Smooth muscle cell (in vitro differentiated cells): Measurements from ENCODE around the gene DHRSX. TPM values are rescaled to one million over a fixed set of nuclear protein-coding genes. Genes with fewer than 3 reads are reported as not detected.

Experiments used
- DNase-seq: peaks from one replicate; lab custom pipeline; 2025; ENCODE audit not compliant: unreplicated experiment; lab: John Stamatoyannopoulos, UW
- H2AFZ ChIP-seq: fragments of 200-600 bp; sonication (generic); 2 replicates; pipeline ENCODE4 v1.6.0; 2016; ENCODE audit warnings: antibody characterized with exemption, low read depth, mild to moderate bottlenecking
- H3F3A ChIP-seq: fragments of 200-600 bp; sonication (generic); 2 replicates; pipeline ENCODE4 v1.6.0; 2017; ENCODE audit warnings: antibody characterized with exemption, low read depth
- H3K27ac ChIP-seq: fragments of 200-600 bp; sonication (generic); 2 replicates; pipeline ENCODE4 v1.5.1; 2016; ENCODE audit warnings: low read depth, mild to moderate bottlenecking
- H3K27me3 ChIP-seq: fragments of 200-600 bp; sonication (generic); 2 replicates; pipeline ENCODE4 v1.6.1; 2016; ENCODE audit warnings: low read depth, mild to moderate bottlenecking
- H3K36me3 ChIP-seq: fragments of 200-600 bp; sonication (generic); 2 replicates; pipeline ENCODE4 v1.5.1; 2016; ENCODE audit warnings: low read depth
- H3K4me1 ChIP-seq: fragments of 200-600 bp; sonication (generic); 2 replicates; pipeline ENCODE4 v1.5.1; 2016; ENCODE audit warnings: low read depth
- H3K4me2 ChIP-seq: fragments of 200-600 bp; sonication (generic); 2 replicates; pipeline ENCODE4 v1.6.0; 2016; ENCODE audit warnings: mild to moderate bottlenecking
- H3K4me3 ChIP-seq: fragments of 200-600 bp; sonication (generic); 2 replicates; pipeline ENCODE4 v1.5.1; 2016; ENCODE audit warnings: mild to moderate bottlenecking
- H3K79me2 ChIP-seq: fragments of 200-600 bp; sonication (generic); 2 replicates; pipeline ENCODE4 v1.6.0; 2016; ENCODE audit warnings: low read depth, mild to moderate bottlenecking
- H3K9ac ChIP-seq: fragments of 200-600 bp; sonication (generic); 2 replicates; pipeline ENCODE4 v1.6.0; 2016; ENCODE audit warnings: low read depth
- H3K9me3 ChIP-seq: fragments of 200-600 bp; sonication (generic); replicated peaks from 2 replicates; pipeline ENCODE4 v1.5.1; 2016; ENCODE audit warnings: low read depth
- H4K20me1 ChIP-seq: fragments of 200-600 bp; sonication (generic); 2 replicates; pipeline ENCODE4 v1.6.0; 2016; ENCODE audit warnings: low read depth
- CTCF ChIP-seq: fragments of 200-600 bp; sonication (generic); IDR thresholded peaks from 2 replicates; pipeline ENCODE4 v1.5.1; 2017; ENCODE audit warnings: borderline replicate concordance, mild to moderate bottlenecking, antibody characterized with exemption; ENCODE audit not compliant: insufficient read depth, poor library complexity, severe bottlenecking
- WGBS: methylation state at CpG from one replicate; pipeline ENCODE4 v1.1.7; 2016; ENCODE audit warnings: low lambda C conversion rate; 5-methylcytosine and 5-hydroxymethylcytosine counted together
- polyA plus RNA-seq: library from polyadenylated mRNA; unstranded; fragments of >200 nt; fragmentation: Nextera tagmentation; extraction: Ambion mirVana; gene quantifications from 2 replicates; pipeline ENCODE4 v1.2.1, GENCODE V29; 2016
- total RNA-seq: library from RNA; depleted of rRNA; stranded (reverse); fragments of >200 nt; gene quantifications from 2 replicates; pipeline ENCODE4 v1.2.3, GENCODE V29; 2014

Gene DHRSX
- total and polyA plus RNA-seq, 2 experiments from 2014 or later, result 32.5 to 49.9 TPM

GRCh38 chrX:2376166-2376565 is 124.6 kb downstream of the DHRSX start:
- Histone ChIP-seq H3K9ac (no peak overlapping the region), H3K4me3 (no peak overlapping the region), H3K27ac (no peak overlapping the region), H3K4me1 (no peaks in the 10 kb centered on the region), H3K27me3 (no peaks in the 10 kb centered on the region), H3K9me3 (no peaks in the 10 kb centered on the region), H3F3A (no peaks in the 10 kb centered on the region), H3K36me3 (no peaks in the 10 kb centered on the region), H4K20me1 (peaks cover 8% of the 10 kb centered on the region), H3K79me2 (no peaks in the 10 kb centered on the region), H2AFZ (no peak overlapping the region), H3K4me2 (no peak overlapping the region)
- TF ChIP-seq CTCF, result no peak
- 94% methylated on average over 6 of the region's 6 CpGs for WGBS
- no peak for DNase-seq

- Histone ChIP-seq H3K4me3 (no peak overlapping the region), H3K4me2 (no peak overlapping the region), H3K79me2 (no peaks in the 10 kb centered on the region), H4K20me1 (peaks cover 8% of the 10 kb centered on the region), H3K9ac (no peak overlapping the region), H3K27ac (no peak overlapping the region), H3K36me3 (no peaks in the 10 kb centered on the region), H3K27me3 (no peaks in the 10 kb centered on the region), H3K9me3 (no peaks in the 10 kb centered on the region), H2AFZ (no peak overlapping the region), H3F3A (no peaks in the 10 kb centered on the region), H3K4me1 (no peaks in the 10 kb centered on the region)
- no peak for TF ChIP-seq CTCF
- no peak for DNase-seq
- 57% methylated on average over 4 of the region's 4 CpGs for WGBS
Observed at GRCh38 chrX:2374086-2374485, 126.7 kb downstream of the DHRSX start.

- Histone ChIP-seq H3F3A (no peaks in the 10 kb centered on the region), H3K4me1 (no peaks in the 10 kb centered on the region), H4K20me1 (peaks cover 8% of the 10 kb centered on the region), H3K79me2 (no peaks in the 10 kb centered on the region), H3K9me3 (no peaks in the 10 kb centered on the region), H3K4me3 (no peak overlapping the region), H3K27me3 (no peaks in the 10 kb centered on the region), H3K4me2 (no peak overlapping the region), H2AFZ (no peak overlapping the region), H3K9ac (no peak overlapping the region), H3K27ac (no peak overlapping the region), H3K36me3 (no peaks in the 10 kb centered on the region)
- no peak for TF ChIP-seq CTCF
- 95% methylated on average over 8 of the region's 8 CpGs for WGBS
- DNase-seq, result no peak
Observed at GRCh38 chrX:2373615-2374014, 127.2 kb downstream of the DHRSX start.

- H3K27ac ChIP-seq, result no peak overlapping the region
- no peaks in the 10 kb centered on the region for H3K4me1 ChIP-seq
- no peak for DNase-seq
- peaks cover 8% of the 10 kb centered on the region for H4K20me1 ChIP-seq
- WGBS, result 93% methylated on average over 18 of the region's 20 CpGs
- TF ChIP-seq CTCF, result no peak
- H3K9ac ChIP-seq, result no peak overlapping the region
- H3F3A ChIP-seq, result no peaks in the 10 kb centered on the region
- no peak overlapping the region for H3K4me2 ChIP-seq
- no peaks in the 10 kb centered on the region for H3K27me3 ChIP-seq
- H2AFZ ChIP-seq, result no peak overlapping the region
- H3K36me3 ChIP-seq, result no peaks in the 10 kb centered on the region
- H3K4me3 ChIP-seq, result no peak overlapping the region
- H3K9me3 ChIP-seq, result no peaks in the 10 kb centered on the region
- no peaks in the 10 kb centered on the region for H3K79me2 ChIP-seq
Observed at GRCh38 chrX:2371026-2371711, 129.6 kb downstream of the DHRSX start.
